ENCODE results near the gene COLEC12.

The COLEC12 gene

DNA sequence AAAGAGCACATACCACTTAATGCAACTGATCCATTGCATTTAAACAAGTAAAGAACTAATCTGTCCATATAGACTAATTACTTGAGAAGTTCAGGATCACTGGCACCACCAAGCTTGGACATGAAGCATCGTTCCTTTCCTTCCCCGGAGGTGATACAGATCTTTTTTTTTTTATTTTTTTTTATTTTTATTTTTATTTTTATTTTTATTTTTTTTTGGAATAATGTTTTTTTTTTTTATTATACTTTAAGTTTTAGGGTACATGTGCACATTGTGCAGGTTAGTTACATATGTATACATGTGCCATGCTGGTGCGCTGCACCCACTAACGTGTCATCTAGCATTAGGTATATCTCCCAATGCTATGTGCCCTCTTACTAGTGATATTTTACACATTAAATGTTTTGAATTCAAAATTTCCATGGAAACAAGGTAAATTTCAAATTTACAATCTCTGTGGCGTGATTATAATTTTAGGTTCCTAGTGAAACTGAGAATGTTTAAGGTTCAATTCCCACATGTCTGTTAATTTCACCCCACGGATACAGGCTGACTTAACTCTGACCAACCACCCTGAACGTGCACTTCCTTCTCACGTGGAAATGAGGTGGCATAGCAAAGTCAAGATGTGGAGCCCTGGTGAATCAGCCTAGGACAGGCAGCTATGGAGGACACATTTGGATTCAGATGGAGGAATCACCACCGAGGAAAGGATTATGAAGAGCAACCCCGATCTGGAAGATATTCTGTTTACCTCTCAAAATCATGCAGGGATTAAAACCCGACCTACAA, 131.1 kb downstream of the COLEC12 start:
- H3K4me3 ChIP-seq (ENCODE audit: low read length): no peak overlapping the region
- DNase-seq (ENCODE audit: low read depth): no peak
- TF ChIP-seq, protein P1, sequence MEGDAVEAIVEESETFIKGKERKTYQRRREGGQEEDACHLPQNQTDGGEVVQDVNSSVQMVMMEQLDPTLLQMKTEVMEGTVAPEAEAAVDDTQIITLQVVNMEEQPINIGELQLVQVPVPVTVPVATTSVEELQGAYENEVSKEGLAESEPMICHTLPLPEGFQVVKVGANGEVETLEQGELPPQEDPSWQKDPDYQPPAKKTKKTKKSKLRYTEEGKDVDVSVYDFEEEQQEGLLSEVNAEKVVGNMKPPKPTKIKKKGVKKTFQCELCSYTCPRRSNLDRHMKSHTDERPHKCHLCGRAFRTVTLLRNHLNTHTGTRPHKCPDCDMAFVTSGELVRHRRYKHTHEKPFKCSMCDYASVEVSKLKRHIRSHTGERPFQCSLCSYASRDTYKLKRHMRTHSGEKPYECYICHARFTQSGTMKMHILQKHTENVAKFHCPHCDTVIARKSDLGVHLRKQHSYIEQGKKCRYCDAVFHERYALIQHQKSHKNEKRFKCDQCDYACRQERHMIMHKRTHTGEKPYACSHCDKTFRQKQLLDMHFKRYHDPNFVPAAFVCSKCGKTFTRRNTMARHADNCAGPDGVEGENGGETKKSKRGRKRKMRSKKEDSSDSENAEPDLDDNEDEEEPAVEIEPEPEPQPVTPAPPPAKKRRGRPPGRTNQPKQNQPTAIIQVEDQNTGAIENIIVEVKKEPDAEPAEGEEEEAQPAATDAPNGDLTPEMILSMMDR (conservative IDR thresholded peaks at IDR 0.05; ENCODE audit: low read depth, low read length): no peak

DNA sequence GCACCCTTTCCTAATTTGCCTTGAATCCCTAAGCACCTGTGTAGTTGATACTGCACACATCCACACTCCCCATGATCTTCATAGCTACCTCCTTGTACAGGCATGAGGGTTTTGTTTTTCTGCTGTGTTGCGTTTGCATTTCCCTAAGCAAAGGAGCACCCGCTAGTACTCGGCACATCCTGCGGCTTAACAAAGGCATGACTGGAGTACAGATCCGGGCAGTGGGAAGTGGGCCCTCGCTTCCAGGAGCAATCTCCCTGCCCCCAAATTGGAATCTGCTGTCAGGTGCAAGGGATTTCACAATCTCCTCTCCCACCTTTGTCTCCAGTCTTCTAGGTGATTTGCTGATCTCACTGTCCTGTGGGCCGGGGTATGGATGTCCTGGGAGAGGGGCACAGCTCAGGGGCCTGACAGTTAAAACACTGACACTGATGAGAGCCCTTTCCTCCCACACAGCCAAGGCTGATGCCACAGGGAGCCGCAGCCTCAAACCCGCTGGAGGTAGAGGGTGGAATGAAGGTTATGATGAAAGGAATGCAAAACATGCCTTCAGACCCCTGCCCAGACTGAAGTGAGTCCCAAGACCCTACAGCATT, 133.9 kb downstream of the COLEC12 start:
- TF ChIP-seq, protein P1 (conservative IDR thresholded peaks at IDR 0.05; ENCODE audit: low read depth, low read length): no peak
- DNase-seq (ENCODE audit: low read depth): no peak
- H3K4me3 ChIP-seq (ENCODE audit: low read length): no peak overlapping the region

DNA sequence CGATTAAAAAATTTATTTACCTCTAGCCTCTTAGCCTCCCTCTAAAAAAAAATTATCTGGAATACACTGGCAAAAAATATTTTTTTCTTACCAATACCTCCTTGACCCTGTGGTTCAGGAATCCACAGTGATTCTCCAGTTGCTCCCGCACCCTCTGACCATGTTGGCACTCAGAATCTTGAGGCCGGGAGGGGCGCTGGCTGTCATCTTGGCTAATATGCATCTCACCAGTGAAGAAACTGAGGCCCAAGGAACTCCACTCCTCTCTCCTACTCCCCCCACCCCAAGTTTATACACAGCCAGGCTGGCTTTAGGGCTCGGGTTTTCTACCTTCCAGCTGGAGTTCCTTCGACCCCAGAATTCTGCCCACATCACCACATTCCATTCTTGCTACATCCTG, 134.8 kb downstream of the COLEC12 start:
- DNase-seq (ENCODE audit: low read depth): no peak
- TF ChIP-seq, protein P1 (conservative IDR thresholded peaks at IDR 0.05; ENCODE audit: low read depth, low read length): no peak

DNA sequence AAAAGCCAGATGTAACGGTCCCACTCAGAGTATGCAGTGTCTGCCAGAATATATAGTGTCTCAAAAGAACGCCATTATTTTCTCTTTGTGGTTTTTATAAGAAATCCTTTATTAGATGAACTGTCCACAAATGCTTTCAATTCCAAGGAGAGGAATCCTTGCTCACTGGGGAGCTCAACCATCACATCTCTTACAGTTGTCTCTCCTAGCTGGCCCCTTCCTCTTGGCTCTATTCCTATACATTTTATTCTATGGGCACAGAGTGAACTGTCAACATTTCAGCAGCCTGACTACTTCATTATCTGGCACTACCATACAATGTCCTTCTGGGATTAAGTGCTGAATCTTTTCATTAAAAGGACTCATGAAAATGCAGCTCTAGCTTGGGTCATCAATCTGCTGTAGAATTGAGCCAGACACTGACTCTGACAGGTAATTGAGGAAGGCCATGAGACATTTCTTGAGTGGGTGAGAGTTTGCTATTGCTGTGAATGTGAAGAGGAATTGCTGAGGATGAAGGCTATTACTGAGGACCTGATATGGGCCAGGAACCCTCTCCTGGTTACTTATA, 136.2 kb downstream of the COLEC12 start:
- no peak overlapping the region for H3K4me3 ChIP-seq (ENCODE audit: low read length)
- TF ChIP-seq, protein P1 (conservative IDR thresholded peaks at IDR 0.05; ENCODE audit: low read depth, low read length): no peak
- no peak for DNase-seq (ENCODE audit: low read depth)

More for the DNA sequence above, 134.8 kb downstream of the COLEC12 start:
- H3K4me3 ChIP-seq (ENCODE audit: low read length): no peak overlapping the region

DNA sequence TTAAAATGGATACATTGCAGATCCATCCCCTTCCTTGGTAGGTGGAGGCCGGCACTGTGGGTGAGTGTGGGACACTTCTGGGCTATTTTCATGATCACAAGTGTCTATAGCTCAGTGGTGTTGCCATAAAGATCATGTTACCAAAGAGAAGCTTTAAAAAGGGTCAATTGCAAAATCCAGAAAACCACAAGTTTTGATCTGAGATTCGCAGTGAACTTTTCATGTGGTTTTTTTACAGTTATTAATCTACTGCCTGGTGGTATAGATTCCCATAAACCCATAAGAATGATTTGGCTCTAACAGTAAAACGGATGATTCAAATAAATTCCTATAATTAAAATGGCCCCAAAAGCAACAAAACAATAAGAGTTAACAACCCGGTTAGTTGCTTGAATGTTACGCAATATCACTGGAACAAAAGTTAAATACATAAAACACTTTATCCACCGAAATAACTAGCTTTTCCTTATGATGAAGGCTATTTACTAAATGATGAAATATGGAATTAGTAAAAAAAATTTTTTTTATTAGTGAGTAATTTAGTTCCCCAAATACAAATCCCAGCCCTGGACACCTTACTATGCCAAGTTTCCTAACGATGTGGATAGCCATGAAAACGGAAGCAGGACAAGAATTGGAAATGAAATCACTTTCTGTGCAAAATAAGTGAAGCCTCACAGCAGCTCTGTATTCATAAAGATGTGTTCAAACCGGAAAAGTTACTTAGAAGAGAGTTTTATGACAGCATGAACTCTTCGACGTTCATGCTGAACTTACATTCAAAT, 137.0 kb downstream of the COLEC12 start:
- TF ChIP-seq, protein P1 (conservative IDR thresholded peaks at IDR 0.05; ENCODE audit: low read depth, low read length): no peak
- no peak overlapping the region for H3K4me3 ChIP-seq (ENCODE audit: low read length)
- DNase-seq (ENCODE audit: low read depth): peak; percentile 25

DNA sequence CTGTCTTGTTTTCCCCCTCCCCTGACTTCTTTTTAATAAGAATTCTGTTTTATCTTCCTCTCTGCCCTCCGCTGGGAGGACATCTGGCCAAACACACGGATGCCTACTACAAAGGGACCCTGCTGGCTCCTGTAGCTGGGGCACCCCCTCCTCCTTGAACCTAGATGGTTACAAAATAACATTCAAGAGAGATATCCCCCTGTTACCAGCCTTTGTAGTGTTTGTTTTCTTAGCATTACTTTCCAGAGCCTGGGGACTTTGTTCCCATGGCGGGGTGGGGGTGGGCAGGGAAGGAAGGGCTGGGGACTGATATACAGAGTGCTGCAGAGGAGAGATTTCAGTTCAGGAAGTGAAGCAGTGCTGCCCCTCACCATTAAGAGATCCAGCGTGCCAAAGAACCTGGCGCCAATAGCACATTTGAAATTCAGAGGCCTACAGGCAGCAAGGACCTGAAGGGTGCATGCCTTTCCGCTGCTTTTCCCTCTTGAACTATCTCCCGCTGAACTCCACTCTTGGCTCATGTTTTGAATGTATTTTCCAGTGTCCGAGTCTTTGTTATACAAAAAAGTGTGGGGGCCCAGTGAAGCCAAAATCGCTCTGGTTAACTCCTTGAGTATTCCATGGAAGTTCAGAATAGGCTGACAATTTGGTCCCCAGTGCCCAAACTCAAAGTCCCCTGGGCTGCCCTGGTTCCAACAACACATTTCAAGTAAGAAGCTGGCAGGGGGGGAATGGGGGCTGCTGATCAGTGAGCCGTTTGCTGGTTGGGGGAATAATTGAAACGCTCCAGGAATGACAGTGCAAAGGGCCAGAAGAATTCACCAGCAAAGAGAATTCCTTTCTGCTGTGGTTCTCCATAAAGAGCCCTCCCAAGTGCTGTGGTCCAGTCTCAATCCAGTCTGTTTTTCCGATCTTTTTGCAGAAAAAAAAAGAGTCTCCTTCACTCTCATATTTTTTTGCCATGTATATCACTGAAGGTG, 137.9 kb downstream of the COLEC12 start:
- H3K4me3 ChIP-seq (ENCODE audit: low read length): no peak overlapping the region
- TF ChIP-seq, protein P1 (conservative IDR thresholded peaks at IDR 0.05; ENCODE audit: low read depth, low read length): no peak
- no peak for DNase-seq (ENCODE audit: low read depth)

All from retinal pigment epithelial cell (primary cell).